HG03175 (cell line): ENCODE measurements around the gene NAV3.

Source experiments
- ATAC-seq: cut with Tn5 transposase; IDR thresholded peaks from one replicate; pipeline ENCODE4 v1.9.1; 2021; ENCODE audit warnings: mild to moderate bottlenecking, moderate library complexity; ENCODE audit not compliant: unreplicated experiment

NAV3 gene, protein sequence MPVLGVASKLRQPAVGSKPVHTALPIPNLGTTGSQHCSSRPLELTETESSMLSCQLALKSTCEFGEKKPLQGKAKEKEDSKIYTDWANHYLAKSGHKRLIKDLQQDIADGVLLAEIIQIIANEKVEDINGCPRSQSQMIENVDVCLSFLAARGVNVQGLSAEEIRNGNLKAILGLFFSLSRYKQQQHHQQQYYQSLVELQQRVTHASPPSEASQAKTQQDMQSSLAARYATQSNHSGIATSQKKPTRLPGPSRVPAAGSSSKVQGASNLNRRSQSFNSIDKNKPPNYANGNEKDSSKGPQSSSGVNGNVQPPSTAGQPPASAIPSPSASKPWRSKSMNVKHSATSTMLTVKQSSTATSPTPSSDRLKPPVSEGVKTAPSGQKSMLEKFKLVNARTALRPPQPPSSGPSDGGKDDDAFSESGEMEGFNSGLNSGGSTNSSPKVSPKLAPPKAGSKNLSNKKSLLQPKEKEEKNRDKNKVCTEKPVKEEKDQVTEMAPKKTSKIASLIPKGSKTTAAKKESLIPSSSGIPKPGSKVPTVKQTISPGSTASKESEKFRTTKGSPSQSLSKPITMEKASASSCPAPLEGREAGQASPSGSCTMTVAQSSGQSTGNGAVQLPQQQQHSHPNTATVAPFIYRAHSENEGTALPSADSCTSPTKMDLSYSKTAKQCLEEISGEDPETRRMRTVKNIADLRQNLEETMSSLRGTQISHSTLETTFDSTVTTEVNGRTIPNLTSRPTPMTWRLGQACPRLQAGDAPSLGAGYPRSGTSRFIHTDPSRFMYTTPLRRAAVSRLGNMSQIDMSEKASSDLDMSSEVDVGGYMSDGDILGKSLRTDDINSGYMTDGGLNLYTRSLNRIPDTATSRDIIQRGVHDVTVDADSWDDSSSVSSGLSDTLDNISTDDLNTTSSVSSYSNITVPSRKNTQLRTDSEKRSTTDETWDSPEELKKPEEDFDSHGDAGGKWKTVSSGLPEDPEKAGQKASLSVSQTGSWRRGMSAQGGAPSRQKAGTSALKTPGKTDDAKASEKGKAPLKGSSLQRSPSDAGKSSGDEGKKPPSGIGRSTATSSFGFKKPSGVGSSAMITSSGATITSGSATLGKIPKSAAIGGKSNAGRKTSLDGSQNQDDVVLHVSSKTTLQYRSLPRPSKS (N-terminal part only)

DNA sequence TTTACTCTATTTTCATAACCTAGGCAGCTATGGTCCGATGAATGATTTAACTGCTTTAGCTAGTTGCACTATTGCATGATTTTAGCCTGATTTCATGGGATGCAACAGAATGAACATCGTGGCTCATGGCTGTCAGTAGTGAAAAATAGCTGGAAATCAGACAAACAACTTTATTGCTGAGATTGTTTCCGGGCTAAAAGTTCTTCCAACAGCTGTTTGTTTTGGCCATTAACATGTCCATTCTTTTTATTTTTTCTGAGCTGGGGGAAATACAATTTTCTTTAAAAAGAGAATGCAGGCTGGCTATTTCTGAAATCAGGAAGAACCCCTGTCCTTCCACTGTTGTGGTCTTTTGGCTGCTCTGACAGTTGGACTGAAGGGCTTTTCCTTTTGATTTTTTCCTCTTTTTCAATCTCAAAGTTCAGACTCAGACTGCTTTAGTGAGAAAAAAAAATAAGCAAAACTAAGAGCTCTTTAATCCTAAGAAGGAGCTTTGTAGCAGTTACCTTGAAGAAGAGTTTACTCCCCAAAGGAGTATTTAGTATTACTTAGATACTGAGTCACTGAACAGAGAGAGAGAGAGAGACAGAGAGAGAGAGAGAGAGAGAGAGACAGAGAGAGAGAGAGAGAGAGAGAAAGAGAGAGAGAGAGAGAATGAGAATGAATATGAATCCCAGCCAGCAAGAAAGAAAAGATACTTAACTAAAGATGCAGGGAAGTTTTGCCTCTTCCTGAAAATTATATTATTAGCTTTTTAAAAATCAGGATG lies at the start of gene NAV3:
Gene NAV3 (plus strand): TSS at position 312 of the 769 bp plus-strand sequence. CDS start 568 bp downstream, outside the sequence.
- ATAC-seq: no peak

DNA sequence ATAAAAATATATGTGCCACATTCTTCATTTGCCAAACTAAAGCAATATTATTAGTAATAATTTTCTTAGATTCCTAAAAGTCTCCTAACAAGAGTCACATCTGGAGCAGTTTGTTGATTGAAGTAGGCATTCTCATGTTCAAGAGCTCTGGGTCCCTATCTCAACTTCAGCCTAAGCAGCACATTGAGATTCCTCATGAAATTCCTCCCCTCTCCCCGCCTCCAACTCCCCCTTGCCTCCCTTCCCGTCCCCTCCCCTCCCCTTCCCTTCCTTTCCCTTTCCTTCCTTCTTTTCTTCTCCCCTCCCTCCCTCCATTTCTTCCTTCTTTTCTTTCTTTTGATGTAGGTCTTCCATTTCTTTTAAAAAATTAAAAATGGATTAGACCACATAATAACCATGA lies 48.7 kb upstream of the NAV3 start:
- ATAC-seq: no peak

DNA sequence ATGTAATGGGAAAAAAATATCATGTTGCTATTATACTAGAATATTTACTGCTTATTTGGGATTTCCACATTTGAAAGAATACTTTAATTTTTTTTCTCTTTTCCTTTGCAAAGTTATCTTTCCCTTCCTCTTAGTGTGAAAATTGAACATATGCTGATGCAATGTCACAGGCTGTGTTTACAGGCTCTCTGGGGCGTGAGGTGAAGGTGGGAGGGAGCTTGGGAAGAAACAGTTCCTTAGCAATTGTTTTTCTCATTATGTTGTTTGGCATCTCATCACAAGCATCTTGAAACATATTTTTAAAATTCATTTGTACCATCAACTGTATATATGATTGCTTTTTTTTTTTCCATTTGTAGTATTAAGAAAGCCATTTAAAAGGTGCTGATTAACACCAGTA lies 47.9 kb upstream of the NAV3 start:
- no peak for ATAC-seq

DNA sequence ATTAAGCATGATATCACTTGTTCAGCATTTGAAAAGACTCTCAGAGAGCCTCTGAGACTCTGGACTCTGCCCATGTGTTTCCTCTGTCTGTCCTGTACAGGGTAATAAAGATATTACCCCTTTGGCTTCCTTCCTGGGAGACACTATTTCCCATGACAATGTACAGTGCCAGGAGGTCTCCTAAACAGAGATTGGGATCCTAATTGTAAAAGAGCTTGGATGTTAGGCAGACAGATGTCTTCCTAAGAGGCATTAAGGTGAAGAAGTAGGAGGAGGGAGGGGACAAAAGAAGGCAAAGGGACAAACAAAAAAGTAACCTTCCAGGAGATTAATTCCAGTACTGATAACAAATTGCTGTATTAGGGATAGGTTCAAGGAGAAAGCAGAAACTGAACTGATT lies 45.5 kb upstream of the NAV3 start:
- no peak for ATAC-seq

DNA sequence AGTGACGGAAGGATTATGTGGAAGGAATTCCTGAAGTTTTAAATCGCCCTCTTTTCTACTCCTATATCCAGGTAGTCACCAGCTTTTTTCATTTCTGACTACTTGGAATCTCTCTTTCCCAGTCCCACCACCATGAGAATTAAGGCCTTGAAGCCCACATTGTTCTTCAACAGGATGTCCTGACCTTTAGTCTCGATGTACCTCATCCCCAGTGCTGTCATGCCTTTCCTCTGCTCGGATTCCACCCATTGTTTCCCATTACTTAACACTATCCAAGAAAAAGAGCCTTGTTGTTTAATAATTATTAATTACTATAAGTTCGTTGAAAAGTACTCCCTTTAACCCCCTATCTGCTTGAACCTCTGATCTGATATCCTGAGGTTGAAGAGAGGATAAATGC lies 44.0 kb upstream of the NAV3 start:
- no peak for ATAC-seq

DNA sequence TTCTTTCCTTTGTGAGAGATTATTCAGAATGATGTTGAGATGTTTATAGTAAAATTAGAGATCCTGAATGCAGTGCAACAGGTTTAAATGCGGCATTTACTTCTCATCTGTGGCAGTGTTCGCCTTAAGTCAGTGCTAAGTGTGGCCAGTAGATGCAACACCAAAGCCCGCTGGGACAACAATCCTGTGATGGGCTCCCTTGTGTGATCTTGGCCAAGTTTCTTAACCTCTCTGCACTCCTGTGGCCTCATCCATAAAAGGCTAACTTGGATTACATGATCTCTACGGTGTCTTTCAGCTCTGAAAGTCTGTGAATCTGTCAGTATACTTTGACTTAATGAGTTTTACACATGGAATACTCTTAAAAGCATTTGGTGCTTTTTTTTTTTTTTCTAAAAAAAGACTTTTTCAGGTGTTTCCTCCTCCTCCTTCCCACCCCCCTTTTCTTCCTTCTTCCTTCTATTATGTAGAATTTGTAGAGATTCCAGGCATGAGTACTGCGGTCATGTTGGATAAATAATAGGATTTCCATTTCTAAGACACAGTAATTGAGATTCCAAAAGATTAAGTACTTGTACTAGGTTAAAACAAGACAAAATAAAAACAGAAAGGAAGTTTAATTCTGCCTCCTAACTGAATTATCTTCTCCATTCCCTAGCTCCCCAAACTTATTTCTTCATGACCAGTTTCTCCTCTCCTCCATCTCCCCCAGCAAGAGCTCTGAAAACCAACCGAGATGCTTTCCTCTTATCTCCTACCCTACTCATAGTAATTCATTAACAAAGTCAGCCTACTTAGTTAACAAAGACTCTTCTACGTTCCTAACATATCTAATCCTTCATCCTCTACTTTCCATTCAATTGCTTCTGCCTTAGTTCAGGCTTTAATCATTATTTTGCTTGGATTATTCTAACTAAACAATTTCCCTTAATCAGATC lies 42.2 kb upstream of the NAV3 start:
- no peak for ATAC-seq

DNA sequence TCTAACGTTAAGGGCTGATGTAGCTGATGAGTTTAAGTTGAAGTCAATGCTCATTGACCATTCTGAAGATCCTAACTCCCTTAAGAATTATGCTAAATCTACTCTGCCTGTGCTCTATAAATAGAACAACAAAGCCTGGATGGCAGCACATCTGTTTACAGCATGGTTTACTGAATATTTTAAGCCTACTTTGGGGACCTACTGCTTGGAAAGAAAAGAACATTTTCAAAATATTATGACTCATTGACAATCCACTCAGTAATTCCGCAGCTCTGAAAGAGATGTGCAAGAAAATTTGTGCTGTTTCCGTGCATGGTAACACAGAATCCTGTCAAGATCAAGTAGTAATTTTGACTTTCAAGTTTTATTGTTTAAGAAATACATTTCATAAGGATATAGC lies 35.0 kb upstream of the NAV3 start:
- no peak for ATAC-seq

DNA sequence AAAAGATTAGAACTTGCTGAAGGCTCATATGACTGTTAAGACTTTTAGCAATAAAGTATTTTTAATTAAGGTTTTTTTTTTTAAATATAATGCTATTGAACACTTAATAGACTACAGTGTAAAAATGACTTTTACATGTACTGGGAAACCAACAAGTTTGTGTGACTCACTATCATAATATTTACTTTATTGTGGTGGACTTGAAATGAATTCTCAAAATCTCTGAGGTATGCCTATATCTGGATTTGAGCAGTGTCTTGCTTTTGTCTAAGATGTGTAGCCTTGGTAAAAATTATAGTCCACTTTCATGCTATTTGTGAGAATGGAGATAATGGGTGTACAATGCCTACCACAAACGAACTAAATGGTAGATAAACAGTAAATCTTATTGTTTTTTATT lies 33.9 kb upstream of the NAV3 start:
- ATAC-seq: no peak

DNA sequence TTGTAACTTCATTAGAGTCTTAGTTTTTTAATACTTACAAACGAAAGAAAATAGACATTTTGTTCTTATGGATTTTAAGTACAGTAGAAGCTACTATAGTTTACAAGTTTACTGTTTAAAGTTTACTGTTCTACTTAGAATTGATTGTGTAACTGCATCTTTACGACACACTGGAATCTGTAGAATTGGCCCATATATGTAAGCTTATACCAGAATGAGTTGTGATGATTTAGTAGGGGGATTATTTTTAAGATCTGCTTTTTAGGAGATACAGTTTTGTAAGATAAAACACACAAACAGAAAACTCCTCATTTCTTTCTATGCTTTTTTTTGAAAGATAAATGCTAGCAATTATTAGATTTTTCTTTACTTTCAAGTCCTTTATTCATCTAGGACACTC lies 30.2 kb upstream of the NAV3 start:
- no peak for ATAC-seq

DNA sequence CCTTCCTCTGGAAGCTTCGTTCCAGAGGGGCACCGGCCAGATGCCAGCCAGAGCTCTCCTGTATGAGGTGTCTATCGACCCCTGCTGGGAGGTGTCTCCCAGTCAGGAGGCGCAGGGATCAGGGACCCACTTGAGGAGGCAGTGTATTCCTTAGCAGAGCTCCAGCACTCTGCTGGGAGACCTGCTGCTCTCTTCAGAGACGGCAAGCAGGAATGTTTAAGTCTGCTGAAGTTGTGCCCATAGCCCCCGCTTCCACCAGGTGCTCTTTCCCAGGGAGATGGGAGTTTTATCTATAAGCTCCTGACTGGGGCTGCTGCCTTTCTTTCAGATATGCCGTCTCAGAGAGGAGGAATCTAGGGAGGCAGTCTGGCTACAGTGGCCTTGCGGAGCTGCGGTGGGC lies 22.2 kb upstream of the NAV3 start:
- ATAC-seq: no peak

DNA sequence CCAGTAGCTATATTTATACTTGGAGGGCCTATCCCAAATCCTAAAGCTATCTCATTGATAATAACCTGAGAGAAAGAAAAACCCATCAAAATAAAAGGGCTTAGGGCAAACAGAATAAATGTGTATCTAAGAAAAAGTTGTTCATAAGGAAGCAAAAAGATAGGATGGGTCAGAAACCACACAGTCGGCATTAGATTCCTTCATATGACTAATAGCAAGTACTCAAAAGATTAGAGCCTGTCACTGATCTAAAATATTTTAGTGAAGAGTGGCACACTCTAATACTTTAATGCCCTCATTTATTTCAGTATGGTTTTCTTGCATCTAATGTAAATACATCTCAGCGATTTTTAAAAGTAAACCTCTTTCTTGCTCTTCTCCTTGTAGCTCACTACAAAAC lies 17.1 kb upstream of the NAV3 start:
- no peak for ATAC-seq

DNA sequence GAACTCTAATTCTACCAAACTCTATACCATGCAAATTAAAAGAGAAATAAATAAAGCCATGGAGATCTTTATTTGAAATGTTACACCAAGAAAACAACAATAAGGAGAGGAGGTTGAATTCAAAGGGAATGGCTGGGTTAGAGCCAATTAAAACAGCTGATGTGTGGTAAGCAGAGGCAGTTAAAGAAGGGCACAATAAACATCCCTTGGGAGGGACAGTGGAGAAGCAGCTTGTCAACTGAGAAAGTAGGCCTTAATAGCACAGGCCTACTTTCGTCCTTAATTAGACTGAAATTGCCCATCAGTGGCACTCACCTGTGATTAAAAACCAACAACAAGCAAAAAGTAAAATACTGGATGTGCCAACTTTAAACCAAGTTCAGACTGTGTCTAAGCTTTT lies 16.3 kb upstream of the NAV3 start:
- ATAC-seq: no peak

DNA sequence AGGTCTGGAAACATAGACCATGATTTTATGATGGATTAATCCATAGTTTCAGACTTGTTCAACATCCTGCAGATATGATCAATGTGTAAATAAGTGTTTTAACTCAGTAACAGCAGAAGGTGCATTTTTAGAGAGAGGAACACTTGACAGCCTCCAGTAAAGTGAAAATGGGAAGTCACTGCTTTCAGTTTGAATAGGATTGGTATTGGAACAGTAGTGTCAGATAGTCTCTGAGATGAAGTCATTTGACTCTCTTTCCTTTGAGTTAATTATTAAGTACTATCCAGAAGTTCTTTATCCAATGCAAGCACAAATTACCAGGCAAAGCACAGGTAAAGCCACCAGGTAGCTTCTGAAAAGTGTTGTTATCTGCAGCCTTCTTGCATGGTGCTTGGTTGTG lies 14.5 kb upstream of the NAV3 start:
- ATAC-seq: peak; percentile 95

DNA sequence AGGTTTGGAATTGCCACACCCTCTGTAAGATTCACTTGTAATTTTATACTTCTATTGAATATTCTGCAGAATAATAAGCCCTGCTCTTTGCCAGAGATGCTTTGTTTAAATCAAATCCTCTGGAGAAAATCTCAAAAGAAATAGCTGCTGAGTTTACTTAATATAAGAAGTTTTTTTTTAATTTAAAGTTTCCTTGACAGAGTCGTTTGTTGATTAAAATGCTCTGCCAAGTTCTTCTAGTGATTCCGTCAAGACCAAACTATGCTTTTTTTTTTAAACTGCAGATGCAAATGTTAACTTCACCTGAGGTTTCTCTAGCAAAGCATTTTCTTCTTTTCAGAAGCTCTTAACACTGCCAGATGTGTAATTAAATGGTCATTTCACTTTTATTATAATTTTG lies 13.4 kb upstream of the NAV3 start:
- ATAC-seq: no peak

DNA sequence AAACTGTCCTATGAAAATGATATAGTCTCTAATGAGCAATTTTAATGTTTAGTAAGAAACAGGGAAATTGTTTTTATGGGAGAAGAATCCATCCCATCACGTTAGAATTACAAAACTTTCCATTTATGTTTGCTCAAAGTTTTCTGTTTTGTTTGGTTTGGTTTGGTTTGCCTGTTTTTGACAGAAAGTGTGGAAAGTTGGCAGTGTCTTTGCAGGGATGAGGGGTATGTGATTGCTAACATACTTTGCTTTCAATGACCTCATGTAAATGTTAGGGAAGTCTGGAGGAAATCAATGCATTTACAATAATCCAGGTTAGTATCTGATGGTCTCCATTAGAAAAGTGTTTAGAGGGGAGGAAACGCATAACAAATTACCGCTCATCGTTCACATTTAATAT lies 12.3 kb upstream of the NAV3 start:
- no peak for ATAC-seq

DNA sequence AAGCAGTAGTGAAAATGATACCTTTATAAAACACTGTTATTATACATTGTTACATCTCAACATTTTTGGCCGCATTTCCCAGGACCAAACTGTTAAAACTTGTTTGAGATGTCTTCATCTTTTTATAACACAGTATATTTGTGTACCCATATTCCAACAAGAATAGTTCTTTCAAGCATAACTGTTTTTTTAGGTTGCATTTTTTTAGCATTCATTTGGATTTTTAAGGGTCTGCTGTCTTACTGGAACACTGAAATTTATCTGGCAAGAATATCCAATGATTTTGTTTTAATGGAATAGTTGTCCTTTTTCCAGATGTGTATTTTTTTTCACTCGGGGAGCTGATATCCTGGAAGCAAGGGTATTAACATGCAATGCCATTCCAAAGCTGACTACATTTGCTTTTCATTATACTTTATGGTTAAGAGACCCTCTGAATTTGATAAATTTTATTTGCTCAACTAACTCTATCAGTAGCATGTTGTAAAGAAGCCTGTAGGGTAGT lies 8.9 kb upstream of the NAV3 start:
- no peak for ATAC-seq

DNA sequence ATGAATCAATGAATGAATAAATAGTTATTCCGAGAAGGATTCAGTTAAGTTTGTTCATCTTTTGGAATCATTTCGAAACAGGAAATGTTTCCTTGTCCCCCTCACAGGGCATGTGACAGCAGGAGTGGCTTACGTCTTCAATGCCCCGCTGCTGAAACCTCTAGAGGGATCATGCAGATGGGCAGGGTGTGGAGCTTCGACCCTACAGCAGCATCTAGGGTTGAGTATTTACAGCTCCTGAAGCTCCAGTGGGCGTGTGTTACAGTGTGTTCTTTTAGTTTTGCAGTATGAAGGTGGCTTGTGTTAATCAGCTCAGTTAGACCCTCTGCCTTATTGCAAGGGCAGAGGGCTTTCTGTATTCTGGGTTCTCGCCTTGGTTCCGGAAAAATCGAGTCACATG lies 2.6 kb downstream of the NAV3 start:
- ATAC-seq: no peak

DNA sequence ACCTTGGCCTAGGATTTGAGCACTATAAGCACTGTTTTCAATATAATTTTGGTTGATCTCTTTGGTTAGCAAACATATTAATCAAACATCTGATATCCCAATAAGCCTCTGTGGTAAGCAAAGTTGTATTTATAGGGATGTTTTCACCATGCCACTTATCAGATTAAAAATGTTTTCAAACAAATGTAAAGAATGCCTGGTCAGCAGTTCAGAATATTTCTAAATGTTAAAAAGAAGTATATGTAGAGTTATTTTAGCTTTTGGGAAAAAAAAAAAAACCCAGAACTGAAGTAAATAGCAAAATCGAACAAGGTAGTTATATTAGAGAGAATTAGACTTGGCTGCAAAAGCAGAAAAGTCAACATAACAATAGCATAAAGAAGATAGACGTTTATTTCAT lies 3.9 kb downstream of the NAV3 start:
- no peak for ATAC-seq

DNA sequence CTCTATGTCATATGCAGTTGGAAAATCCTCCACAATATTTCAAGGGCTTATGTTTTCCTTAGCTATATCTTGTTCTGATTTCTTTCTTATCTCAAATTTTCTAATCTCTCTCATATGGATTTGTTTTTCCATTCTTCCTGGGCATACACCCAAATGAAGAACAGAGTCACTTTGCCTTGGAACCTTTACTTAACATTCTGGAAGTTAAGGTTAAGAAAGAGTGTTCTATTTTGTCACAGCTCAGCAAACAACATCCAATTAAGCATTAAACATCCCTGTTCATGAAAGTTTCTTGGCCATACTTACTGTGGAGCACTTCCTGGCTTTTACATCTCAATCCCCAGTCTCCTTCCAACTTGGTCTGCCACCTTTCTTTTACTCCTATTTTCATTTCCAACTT lies 5.3 kb downstream of the NAV3 start:
- ATAC-seq: no peak

DNA sequence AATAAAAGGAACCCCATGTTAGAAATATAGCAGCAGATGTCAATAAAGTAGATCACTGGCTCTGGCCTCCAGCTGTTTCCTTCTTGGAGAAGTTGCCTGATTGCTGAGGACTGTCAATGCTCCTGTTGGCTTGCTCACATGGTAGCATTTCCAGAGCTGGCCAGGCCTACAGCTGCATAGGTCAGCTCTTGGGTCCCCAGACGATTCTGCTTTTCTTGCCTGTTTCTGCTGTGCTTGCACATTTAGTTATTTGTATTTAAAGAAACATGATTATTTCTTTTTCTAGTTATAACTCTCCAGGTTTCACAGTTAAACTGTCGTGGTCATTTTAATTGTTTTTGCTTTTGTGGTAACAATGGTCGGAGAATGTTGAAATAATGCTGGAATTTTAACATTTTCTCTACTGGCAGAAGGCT lies 7.2 kb downstream of the NAV3 start:
- ATAC-seq: no peak
